ENCODE results near the gene POLG2.
"Not testable (repeated sequence)": the region's sequence is repeated elsewhere in the genome, so short reads cannot be mapped to it uniquely, and the experiment has no call there.

Gene POLG2

DNA sequence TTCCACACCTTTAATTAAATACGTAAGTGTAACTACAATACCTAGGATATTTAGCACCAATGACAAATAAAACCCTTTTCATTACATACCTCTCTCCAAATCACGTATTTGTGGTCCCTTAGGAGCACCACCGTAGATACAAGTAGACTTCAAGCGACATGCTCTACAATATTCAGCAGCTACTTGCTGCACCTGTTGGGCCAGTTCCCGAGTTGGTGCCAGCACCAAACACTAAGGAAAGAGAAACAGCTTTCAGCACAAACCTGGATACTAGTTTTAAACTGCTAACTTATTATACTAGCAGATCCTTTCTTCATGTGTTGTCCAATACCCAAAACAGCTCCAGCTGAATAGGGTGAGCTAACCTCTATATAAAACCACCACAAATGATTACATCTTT is 6.5 kb upstream of the POLG2 start:
- no peak for TF ChIP-seq JUND (IDR thresholded peaks at IDR 0.05; ENCODE audit: low read depth)
- peak in 1 of 2 experiments; percentile 61 for DNase-seq (ENCODE audit: low read depth in 1 of 2, low spot score in 1 of 2)
- in situ Hi-C loops (cut with HindIII; ENCODE audit: low pct_unique_long_range_greater_than_20kb, low sequenced_read_pairs): no loop called here

DNA sequence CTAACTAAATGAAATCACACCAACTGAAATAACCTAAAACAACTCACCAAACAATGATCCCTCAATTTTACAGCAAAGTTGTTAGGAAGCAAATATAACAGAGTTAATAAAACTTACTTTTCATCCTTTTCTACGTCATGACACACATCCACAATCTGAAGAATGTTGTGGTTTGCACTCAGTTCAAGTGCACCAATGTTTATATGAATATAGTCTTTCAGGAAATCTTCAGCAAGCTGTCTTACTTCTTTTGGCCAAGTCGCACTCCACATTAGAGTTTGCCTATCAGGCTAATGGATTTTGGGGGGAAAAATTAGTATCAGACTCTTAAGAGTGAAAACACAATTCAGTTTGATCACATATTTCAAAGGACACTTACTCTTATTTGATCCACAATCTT is 6.0 kb upstream of the POLG2 start:
- no peak for DNase-seq (ENCODE audit: low read depth in 1 of 2, low spot score in 1 of 2)
- in situ Hi-C loops (cut with HindIII; ENCODE audit: low pct_unique_long_range_greater_than_20kb, low sequenced_read_pairs): no loop called here
- no peak for TF ChIP-seq JUND (IDR thresholded peaks at IDR 0.05; ENCODE audit: low read depth)

DNA sequence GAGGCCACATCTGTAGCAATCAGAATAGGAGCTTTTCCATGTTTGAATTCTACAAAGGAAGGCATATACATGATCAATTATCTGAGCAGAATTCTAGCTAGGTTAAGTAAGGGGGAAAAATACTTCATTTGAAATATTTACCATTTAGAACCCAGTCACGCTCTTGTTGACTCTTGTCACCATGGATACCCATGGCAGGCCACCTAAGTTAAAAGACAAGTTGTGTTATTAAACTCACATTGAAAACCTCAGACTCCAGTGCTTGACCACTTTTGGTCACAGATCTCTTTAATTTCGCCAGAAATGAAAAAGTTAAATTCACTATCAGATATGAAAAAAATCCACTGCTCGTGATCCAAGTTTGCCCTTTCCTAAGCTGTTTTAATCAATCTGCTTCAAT is 5.2 kb upstream of the POLG2 start:
- TF ChIP-seq JUND (IDR thresholded peaks at IDR 0.05; ENCODE audit: low read depth): no peak
- DNase-seq (ENCODE audit: low read depth in 1 of 2, low spot score in 1 of 2): no peak
- in situ Hi-C loops (cut with HindIII; ENCODE audit: low pct_unique_long_range_greater_than_20kb, low sequenced_read_pairs): no loop called here

GRCh38 chr17:64500862-64501765 is 4.3 kb upstream of the POLG2 start:
- no peak for TF ChIP-seq JUND (IDR thresholded peaks at IDR 0.05; ENCODE audit: low read depth)
- no peak for DNase-seq (ENCODE audit: low read depth in 1 of 2, low spot score in 1 of 2)
- in situ Hi-C loops (cut with HindIII; ENCODE audit: low pct_unique_long_range_greater_than_20kb, low sequenced_read_pairs): no loop called here

- no peak for DNase-seq (ENCODE audit: low read depth in 1 of 2, low spot score in 1 of 2)
- in situ Hi-C loops (cut with HindIII; ENCODE audit: low pct_unique_long_range_greater_than_20kb, low sequenced_read_pairs): no loop called here
- TF ChIP-seq JUND (IDR thresholded peaks at IDR 0.05; ENCODE audit: low read depth): no peak
Observed at GRCh38 chr17:64500487-64500859, 3.6 kb upstream of the POLG2 start.

DNA sequence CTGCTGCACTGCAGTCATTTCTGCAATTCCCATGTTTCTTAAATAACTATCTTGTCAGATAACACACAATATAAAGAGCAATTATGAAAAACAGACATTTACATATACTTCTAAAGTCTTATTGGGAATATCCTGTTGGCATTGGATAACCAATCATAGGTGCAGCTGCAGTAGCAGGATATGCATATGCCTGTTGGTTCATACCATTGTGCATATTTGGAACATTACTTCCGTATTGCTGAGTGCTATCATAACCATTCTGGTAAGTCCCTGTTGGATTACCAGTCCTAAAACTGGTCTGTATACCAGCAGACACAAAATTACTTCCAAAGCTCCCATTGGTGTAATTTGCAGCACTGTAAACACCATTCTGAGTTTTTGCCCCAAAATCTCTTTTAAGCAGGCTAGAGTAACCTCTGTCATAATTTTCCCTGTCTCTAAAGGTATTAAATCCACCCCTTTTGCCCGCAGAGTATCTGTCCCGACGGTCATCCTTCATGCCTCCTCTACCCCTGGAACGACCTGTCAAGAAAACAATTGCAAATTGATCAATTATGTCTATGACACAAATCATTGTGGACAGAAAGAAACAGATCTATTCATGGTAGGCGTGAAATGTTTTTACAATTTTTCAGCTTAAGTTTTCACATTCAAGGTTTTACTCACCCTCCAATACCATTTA is 3.1 kb upstream of the POLG2 start:
- no peak for TF ChIP-seq JUND (IDR thresholded peaks at IDR 0.05; ENCODE audit: low read depth)
- in situ Hi-C loops (cut with HindIII; ENCODE audit: low pct_unique_long_range_greater_than_20kb, low sequenced_read_pairs): no loop called here
- peak in 1 of 2 experiments; percentile 24 for DNase-seq (ENCODE audit: low read depth in 1 of 2, low spot score in 1 of 2)

DNA sequence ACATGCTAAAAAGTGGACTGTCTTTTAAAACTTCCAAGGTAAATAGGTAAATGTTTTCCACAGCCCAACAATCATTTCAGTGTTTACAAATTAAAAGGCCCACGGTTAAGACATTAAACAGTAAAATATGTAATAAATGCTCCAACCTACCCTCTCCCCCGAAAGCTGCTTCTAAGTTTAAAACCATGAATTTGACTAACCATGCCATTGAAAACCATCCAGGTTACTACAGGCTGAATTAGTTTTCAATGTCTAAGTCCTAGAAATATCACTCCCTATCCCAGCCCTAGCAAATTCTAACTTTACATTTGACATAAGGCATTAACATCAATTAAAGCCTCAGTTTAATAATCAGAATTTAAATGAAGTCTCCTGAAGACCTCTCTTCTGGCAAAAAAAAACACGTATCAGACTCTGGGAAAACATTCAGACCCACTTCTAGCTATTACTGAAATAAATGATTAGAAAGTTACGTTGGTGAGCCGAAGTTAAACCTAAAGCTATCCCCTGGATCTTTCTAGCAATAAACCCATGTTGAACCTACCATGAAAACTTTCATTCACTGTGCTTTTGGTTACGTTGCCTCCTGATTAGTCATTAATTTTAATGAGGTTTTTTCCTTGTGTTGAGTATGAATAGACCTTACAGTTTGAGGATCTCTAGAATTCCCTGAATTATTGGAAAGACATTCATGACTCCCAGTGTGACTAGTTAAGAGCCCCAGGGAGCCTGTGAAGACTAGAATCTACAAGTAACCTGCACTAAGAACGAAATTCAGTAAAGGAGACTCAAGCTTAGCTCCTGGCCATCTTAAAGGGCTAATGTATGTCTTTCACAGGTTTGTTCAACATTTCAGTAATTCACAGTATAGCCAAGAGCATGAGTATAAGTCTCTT is 1.7 kb upstream of the POLG2 start:
- no peak for TF ChIP-seq JUND (IDR thresholded peaks at IDR 0.05; ENCODE audit: low read depth)
- peak in 1 of 2 experiments; percentile 37 for DNase-seq (ENCODE audit: low read depth in 1 of 2, low spot score in 1 of 2)
- in situ Hi-C loops (cut with HindIII; ENCODE audit: low pct_unique_long_range_greater_than_20kb, low sequenced_read_pairs): no loop called here

DNA sequence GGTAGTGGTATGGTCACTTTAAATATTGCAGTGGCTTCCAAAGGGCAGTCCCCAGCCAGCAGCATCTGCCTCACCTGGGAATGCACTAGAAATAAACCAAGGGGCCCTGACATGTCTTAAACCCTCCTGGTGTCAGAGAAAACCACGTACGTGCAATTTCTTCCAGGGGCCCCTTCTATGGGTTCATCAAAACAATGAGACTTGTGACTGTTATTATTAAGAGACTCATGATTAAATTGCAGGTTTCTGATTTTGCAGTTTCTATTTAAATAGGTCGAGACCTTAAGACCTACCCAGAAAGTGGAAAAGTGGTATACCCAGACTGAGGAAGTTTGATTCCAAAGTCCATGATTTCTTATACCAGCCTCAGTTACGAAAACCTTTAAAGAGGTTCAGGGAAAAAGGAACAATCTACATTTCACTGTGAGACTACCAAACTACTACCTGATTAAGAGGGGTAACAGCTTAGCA is 746 bp upstream of the POLG2 start:
- peak; percentile 6; the same call in 1 of the 2 replicates for TF ChIP-seq JUND (IDR thresholded peaks at IDR 0.05; ENCODE audit: low read depth)
- in situ Hi-C loops (cut with HindIII; ENCODE audit: low pct_unique_long_range_greater_than_20kb, low sequenced_read_pairs): no loop called here
- DNase-seq (ENCODE audit: low read depth in 1 of 2, low spot score in 1 of 2): no peak

DNA sequence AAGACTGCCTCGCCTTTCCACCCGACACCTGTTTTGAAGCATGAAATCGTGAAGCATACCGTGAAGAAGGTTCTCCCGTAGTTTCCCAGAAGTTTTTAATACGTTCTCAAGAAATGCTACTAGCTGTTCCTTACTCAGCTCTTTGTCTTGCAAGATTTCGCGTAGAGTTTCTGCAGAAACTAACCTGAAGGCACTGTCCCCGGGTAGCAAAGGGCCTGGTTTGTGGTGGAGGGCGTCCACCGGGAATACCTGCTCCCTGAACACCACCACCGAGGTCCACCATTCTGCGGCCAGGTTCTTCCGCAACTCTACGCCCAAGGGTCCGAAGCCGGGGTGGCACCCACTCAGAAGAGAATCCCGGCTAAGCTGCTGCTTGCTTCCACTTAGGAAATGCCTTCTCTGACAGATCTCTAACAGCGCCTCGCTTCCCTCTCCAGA is 487 bp downstream of the POLG2 start:
- in situ Hi-C loops (cut with HindIII; ENCODE audit: low pct_unique_long_range_greater_than_20kb, low sequenced_read_pairs): no loop called here
- no peak for DNase-seq (ENCODE audit: low read depth in 1 of 2, low spot score in 1 of 2)
- TF ChIP-seq JUND (IDR thresholded peaks at IDR 0.05; ENCODE audit: low read depth): no peak

DNA sequence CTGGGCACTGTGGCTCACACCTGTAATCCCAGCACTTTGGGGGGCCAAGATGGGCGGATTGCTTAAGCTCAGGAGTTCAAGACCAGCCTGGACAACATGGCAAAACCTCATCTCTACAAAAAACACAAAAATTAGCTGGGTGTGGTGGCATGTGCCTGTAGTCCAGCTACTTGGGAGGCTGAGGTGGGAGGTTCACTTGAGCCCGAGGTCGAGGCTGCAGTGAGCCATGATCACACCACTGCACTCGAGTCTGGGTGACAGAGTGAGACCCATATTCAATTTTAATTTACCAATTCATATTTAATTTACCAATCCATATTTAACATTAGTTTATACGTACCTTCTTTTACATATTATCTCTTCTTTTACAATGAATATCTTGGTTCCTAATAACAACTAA is 1.6 kb downstream of the POLG2 start:
- in situ Hi-C loops (cut with HindIII; ENCODE audit: low pct_unique_long_range_greater_than_20kb, low sequenced_read_pairs); DNase-seq (ENCODE audit: low read depth in 1 of 2, low spot score in 1 of 2): not testable (repeated sequence)

DNA sequence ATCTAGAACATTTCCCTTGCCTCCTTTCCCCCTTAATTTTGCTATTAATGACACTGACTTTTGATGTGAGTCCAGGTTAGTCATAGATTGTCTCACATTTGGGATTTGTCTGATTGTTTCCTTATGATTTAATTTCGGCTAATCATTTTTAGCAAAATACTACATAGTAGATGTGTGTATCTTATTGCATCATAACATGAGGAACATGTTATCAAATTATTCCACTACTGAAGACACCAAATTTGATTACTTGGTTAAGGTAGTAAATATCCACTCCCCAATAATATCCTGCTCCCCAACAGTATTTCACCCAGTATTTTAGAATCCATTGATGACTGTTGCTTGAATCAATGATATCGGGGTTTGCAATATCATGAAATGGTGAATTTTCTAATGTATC is 2.7 kb downstream of the POLG2 start:
- no peak for TF ChIP-seq JUND (IDR thresholded peaks at IDR 0.05; ENCODE audit: low read depth)
- in situ Hi-C loops (cut with HindIII; ENCODE audit: low pct_unique_long_range_greater_than_20kb, low sequenced_read_pairs): no loop called here
- no peak for DNase-seq (ENCODE audit: low read depth in 1 of 2, low spot score in 1 of 2)

DNA sequence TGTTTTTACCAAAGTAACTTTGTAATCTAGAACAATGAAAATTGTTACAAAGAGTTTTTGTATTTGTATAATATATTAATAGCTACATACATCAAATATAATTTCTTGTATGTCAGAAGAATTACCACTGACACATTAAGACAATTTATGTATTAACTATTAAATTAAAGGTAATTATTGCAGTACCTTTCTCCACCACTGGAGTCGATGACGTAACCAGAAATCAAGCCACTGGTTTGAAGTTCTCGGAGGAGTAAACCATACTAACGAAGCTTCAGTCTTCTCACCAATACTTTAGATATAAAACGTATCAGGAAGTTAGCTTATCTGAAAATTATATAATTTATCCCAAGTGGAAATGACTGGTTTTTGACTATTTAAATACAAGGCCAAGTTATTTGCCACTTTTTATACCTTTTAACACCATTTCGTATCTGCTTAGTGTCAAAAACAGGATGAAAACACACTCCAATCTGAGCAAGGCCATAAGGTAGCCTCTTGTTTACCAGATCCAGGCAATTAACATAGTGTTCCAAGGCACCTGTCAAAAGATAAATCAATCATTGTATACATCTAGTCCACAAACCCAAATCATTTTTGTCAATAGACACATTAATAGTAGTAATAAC is 4.3 kb downstream of the POLG2 start:
- TF ChIP-seq JUND (IDR thresholded peaks at IDR 0.05; ENCODE audit: low read depth): no peak
- in situ Hi-C loops (cut with HindIII; ENCODE audit: low pct_unique_long_range_greater_than_20kb, low sequenced_read_pairs): no loop called here
- DNase-seq (ENCODE audit: low read depth in 1 of 2, low spot score in 1 of 2): peak in 1 of 2 experiments; percentile 38

Measured in T47D (cell line).